Measurements from ENCODE around the gene PLXNB1.

GRCh38 chr3:48356419-48356818 is 73.5 kb downstream of the PLXNB1 start:
- TF ChIP-seq TAF1 (IDR thresholded peaks at IDR 0.05; ENCODE audit: borderline replicate concordance, insufficient read depth, low read length) (no peak), POLR2AphosphoS5 (IDR thresholded peaks at IDR 0.05; ENCODE audit: low read depth, low read length) (no peak), SIN3A (IDR thresholded peaks at IDR 0.05; ENCODE audit: borderline replicate concordance, insufficient read depth, low read length) (no peak)

All from PFSK-1 (cell line).